Skeletal muscle tissue (tissue), 5 donors: ENCODE results near the gene HSPA5. TPM values are rescaled to one million over a fixed set of nuclear protein-coding genes. Genes with fewer than 3 reads are reported as not detected.
"Not testable (repeated sequence)": the region's sequence is repeated elsewhere in the genome, so short reads cannot be mapped to it uniquely, and the experiment has no call there.

ENCODE experiments used
- H3K27ac ChIP-seq: one replicate; pipeline ENCODE4 v1.7.0; 2013; ENCODE audit warnings: mild to moderate bottlenecking, low read depth, low read length, inconsistent platforms
- H3K27me3 ChIP-seq, 3 donors: one replicate each; pipeline ENCODE4 v1.7.0; 2013; ENCODE audit warnings: low read length in 3 of 3; ENCODE audit not compliant: control insufficient read depth in 3 of 3, insufficient read depth in 3 of 3
- H3K36me3 ChIP-seq, 3 donors: one replicate each; pipeline ENCODE4 v1.7.0; 2013; ENCODE audit warnings: low read length in 3 of 3; ENCODE audit not compliant: control insufficient read depth in 3 of 3, insufficient read depth in 3 of 3
- H3K4me1 ChIP-seq, 3 donors: one replicate each; pipeline ENCODE4 v1.7.0; 2013; ENCODE audit warnings: low read length in 3 of 3, mild to moderate bottlenecking in 3 of 3; ENCODE audit not compliant: control insufficient read depth in 3 of 3, insufficient read depth in 3 of 3
- H3K4me3 ChIP-seq, 3 donors: one replicate each; pipeline ENCODE4 v1.7.0; 2013; ENCODE audit warnings: low read length in 3 of 3
- H3K9ac ChIP-seq, 3 donors: one replicate each; pipeline ENCODE4 v1.7.0; 2013; ENCODE audit warnings: low read length in 3 of 3, mild to moderate bottlenecking in 3 of 3, moderate library complexity in 2 of 3, low read depth in 1 of 3
- H3K9me3 ChIP-seq, 3 donors: one replicate each; pipeline ENCODE4 v1.7.0; 2013; ENCODE audit warnings: low read length in 3 of 3; ENCODE audit not compliant: control insufficient read depth in 3 of 3
- small RNA-seq: library from RNA; depleted of rRNA; stranded (forward); fragments of <200 nt; gene quantifications from one replicate; pipeline ENCODE3, GENCODE V24; 2014
- total RNA-seq: library from RNA; depleted of rRNA; stranded (reverse); fragments of >200 nt; gene quantifications from one replicate; pipeline ENCODE4 v1.2.3, GENCODE V29; 2014
- donor health status: Osteomylitis.

The HSPA5 gene
- total RNA-seq, 1 donor from 2014 or later = 48.5 TPM

GRCh38 chr9:125194466-125194865, 46.7 kb downstream of the HSPA5 start:
- H3K9ac ChIP-seq, H3K4me3 ChIP-seq, H3K27ac ChIP-seq: not testable (repeated sequence)

GRCh38 chr9:125190361-125190801, 50.8 kb downstream of the HSPA5 start:
- peak overlapping the region; percentile 86 to 100 (median 99) for H3K9ac ChIP-seq
- peaks cover 0 to 2% (median 0%) of the 10 kb centered on the region in 3 donors for H3K36me3 ChIP-seq
- no peaks in the 10 kb centered on the region for H3K9me3 ChIP-seq
- peak overlapping the region; percentile 86 to 95 (median 93) for H3K4me3 ChIP-seq
- no peaks in the 10 kb centered on the region for H3K27me3 ChIP-seq
- H3K4me1 ChIP-seq = peaks cover 16 to 39% (median 22%) of the 10 kb centered on the region in 3 donors
- H3K27ac ChIP-seq = peak overlapping the region; percentile 99

More at GRCh38 chr9:125194466-125194865, 46.7 kb downstream of the HSPA5 start:
- peaks cover 8 to 20% (median 9%) of the 10 kb centered on the region in 3 donors for H3K4me1 ChIP-seq
- H3K27me3 ChIP-seq, H3K36me3 ChIP-seq, H3K9me3 ChIP-seq: not testable (repeated sequence)

- peaks cover 16 to 39% (median 22%) of the 10 kb centered on the region in 3 donors for H3K4me1 ChIP-seq
Measured at GRCh38 chr9:125189361-125190289, 51.5 kb downstream of the HSPA5 start, which contains the start of gene PPP6C. PPP6C (minus strand) TSS chr9:125189803; CDS start chr9:125189718, 85 bp downstream.

GRCh38 chr9:125189011-125189360, 52.2 kb downstream of the HSPA5 start:
- peaks cover 0 to 2% (median 0%) of the 10 kb centered on the region in 3 donors for H3K36me3 ChIP-seq
- H3K27ac ChIP-seq = peak overlapping the region; percentile 99
- peaks cover 16 to 43% (median 22%) of the 10 kb centered on the region in 3 donors for H3K4me1 ChIP-seq
- H3K27me3 ChIP-seq = no peaks in the 10 kb centered on the region
- H3K9me3 ChIP-seq = no peaks in the 10 kb centered on the region
- peak overlapping the region; percentile 99 to 100 (median 99) for H3K9ac ChIP-seq
- H3K4me3 ChIP-seq = peak overlapping the region; percentile 86 to 93 (median 89)

More at GRCh38 chr9:125189361-125190289, 51.5 kb downstream of the HSPA5 start, which contains the start of gene PPP6C:
- peak within 1 kb of the TSS; percentile 86 to 95 (median 93) for H3K4me3 ChIP-seq
- no peaks in the 10 kb centered on the region for H3K27me3 ChIP-seq
- peaks cover 0 to 2% (median 0%) of the 10 kb centered on the region in 3 donors for H3K36me3 ChIP-seq
- no peaks in the 10 kb centered on the region for H3K9me3 ChIP-seq
- peak within 1 kb of the TSS; percentile 99 for H3K27ac ChIP-seq
- H3K9ac ChIP-seq = peak within 1 kb of the TSS; percentile 99 to 100 (median 99)

Small RNAs within 50 kb of the gene (small RNA-seq; reads per million reads assigned to genes)
- gene AL354710.1 = not detected

Other genes with a start within 250 kb of the HSPA5 start
- gene SCAI, start 97.8 kb downstream of the HSPA5 start, total RNA-seq = 14.6 TPM
- gene PPP6C, start 51.5 kb downstream of the HSPA5 start, total RNA-seq = 14.1 TPM
- 18.8 TPM for gene RABEPK, start 40.8 kb downstream of the HSPA5 start, total RNA-seq
- gene GAPVD1, start 20.5 kb upstream of the HSPA5 start, total RNA-seq = 42.3 TPM